ENCODE results near the gene AHRR. TPM values are rescaled to one million over a fixed set of nuclear protein-coding genes. Genes with fewer than 3 reads are reported as not detected.

AHRR gene
- total and polyA plus RNA-seq, 10 of the 15 experiments (the other 5 are each of a cell fraction or from before 2014, with no cell fraction given): 0.90 to 35.2 (median 19.2) TPM

DNA sequence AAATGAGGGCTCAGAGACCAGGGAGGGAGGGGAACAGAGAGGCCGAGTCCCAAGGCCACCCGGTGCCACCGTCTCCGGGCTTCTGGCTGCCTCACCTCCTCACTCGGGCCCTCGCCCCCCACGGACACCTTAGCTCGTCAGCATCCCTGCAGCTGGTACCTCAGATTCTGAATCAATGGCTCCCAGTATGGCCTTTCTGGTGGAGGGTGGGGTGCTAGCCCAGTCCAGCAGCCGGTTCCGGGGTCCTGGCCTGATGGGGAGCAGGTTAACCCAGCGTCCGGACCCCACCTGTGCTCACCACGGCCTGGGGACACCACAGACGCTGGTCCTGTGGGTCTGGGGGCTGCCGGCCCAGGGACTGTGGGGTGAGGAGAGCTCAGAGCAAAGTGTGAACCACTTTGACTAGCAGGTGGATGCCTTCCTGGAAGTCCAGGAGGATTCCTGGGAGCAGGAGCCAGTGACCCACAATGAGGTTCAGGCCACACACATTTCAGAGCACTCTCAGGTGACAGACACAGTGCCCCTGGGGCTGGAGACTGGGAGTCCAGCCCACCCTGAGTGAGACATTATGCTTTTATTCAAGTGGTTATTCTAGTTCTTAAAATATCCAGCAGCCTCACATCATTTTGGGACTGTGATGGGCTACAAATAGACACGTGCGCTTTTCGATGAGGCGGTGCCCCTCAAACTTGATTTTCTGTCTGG is 53.3 kb downstream of the AHRR start (continued):
- no peak for TF ChIP-seq CBFB (IDR thresholded peaks at IDR 0.05; ENCODE audit: low read depth)
- 0 out of 2 replicates have a peak, but pooled peaks have one; percentile 38 for TF ChIP-seq SMARCA5 (IDR thresholded peaks at IDR 0.05)
- TF ChIP-seq IRF4 (IDR thresholded peaks at IDR 0.05; ENCODE audit: low read depth, low read length): no peak
- no peak for TF ChIP-seq SP1 (IDR thresholded peaks at IDR 0.05; ENCODE audit: low read depth, low read length)
- TF ChIP-seq ZNF592 (IDR thresholded peaks at IDR 0.05): 0 out of 2 replicates have a peak, but pooled peaks have one; percentile 28
- TF ChIP-seq SUZ12 (IDR thresholded peaks at IDR 0.05; ENCODE audit: unreplicated experiment): no peak
- TF ChIP-seq, protein P1, sequence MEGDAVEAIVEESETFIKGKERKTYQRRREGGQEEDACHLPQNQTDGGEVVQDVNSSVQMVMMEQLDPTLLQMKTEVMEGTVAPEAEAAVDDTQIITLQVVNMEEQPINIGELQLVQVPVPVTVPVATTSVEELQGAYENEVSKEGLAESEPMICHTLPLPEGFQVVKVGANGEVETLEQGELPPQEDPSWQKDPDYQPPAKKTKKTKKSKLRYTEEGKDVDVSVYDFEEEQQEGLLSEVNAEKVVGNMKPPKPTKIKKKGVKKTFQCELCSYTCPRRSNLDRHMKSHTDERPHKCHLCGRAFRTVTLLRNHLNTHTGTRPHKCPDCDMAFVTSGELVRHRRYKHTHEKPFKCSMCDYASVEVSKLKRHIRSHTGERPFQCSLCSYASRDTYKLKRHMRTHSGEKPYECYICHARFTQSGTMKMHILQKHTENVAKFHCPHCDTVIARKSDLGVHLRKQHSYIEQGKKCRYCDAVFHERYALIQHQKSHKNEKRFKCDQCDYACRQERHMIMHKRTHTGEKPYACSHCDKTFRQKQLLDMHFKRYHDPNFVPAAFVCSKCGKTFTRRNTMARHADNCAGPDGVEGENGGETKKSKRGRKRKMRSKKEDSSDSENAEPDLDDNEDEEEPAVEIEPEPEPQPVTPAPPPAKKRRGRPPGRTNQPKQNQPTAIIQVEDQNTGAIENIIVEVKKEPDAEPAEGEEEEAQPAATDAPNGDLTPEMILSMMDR (IDR thresholded peaks at IDR 0.05 in 2 of 3, conservative IDR thresholded peaks at IDR 0.05 in 1 of 3; ENCODE audit: control insufficient read depth in 2 of 3, extremely low read depth in 1 of 3, insufficient read depth in 1 of 3, low read depth in 3 of 3, low read length in 3 of 3): no peak
- no peak for TF ChIP-seq ETV6 (conservative IDR thresholded peaks at IDR 0.05 in 1 of 2, IDR thresholded peaks at IDR 0.05 in 1 of 2; ENCODE audit: borderline replicate concordance in 1 of 2, low read depth in 1 of 2)
- TF ChIP-seq STAT3 (IDR thresholded peaks at IDR 0.05; ENCODE audit: low read depth, low read length): no peak
- TF ChIP-seq ZBTB11 (CRISPR knock-in tag; IDR thresholded peaks at IDR 0.05): no peak
- TF ChIP-seq, protein P2, sequence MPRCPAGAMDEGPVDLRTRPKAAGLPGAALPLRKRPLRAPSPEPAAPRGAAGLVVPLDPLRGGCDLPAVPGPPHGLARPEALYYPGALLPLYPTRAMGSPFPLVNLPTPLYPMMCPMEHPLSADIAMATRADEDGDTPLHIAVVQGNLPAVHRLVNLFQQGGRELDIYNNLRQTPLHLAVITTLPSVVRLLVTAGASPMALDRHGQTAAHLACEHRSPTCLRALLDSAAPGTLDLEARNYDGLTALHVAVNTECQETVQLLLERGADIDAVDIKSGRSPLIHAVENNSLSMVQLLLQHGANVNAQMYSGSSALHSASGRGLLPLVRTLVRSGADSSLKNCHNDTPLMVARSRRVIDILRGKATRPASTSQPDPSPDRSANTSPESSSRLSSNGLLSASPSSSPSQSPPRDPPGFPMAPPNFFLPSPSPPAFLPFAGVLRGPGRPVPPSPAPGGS (IDR thresholded peaks at IDR 0.05; ENCODE audit: borderline replicate concordance, insufficient read depth, low read depth, low read length, poor library complexity, severe bottlenecking): no peak
- TF ChIP-seq RELB (IDR thresholded peaks at IDR 0.05; ENCODE audit: low read depth): no peak

Data from GM12878 (cell line).